Measurements from ENCODE around the gene MYO5C.
A peak's percentile ranks its signal among the peaks of the same experiment; 100 is the strongest.

MYO5C gene

DNA sequence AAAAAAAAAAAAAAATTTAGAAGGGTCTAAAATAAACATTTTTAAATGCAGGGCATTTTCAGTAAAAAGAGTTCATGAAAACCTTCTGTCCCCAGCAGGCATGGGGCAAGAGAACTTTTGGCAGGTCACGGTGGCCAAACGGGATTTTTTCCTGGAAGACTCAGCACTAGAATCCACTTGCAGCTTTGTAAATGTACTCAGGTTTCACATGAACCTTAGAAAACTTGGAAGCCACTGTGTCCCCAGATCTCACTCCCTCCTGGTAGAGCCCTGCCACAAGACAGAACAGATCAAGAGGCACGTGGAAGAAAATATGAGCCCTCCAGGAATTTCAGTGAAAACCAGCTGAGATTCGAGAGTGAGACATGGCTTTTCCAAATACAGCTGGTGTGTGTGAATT lies 102.3 kb downstream of the MYO5C start:
- no peak overlapping the region for H3K4me3 ChIP-seq (ENCODE audit: low read length)
- TF ChIP-seq, protein P1, sequence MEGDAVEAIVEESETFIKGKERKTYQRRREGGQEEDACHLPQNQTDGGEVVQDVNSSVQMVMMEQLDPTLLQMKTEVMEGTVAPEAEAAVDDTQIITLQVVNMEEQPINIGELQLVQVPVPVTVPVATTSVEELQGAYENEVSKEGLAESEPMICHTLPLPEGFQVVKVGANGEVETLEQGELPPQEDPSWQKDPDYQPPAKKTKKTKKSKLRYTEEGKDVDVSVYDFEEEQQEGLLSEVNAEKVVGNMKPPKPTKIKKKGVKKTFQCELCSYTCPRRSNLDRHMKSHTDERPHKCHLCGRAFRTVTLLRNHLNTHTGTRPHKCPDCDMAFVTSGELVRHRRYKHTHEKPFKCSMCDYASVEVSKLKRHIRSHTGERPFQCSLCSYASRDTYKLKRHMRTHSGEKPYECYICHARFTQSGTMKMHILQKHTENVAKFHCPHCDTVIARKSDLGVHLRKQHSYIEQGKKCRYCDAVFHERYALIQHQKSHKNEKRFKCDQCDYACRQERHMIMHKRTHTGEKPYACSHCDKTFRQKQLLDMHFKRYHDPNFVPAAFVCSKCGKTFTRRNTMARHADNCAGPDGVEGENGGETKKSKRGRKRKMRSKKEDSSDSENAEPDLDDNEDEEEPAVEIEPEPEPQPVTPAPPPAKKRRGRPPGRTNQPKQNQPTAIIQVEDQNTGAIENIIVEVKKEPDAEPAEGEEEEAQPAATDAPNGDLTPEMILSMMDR (IDR thresholded peaks at IDR 0.05; ENCODE audit: insufficient read depth, low read depth, low read length, missing control alignments), result no peak
- DNase-seq (ENCODE audit: low read depth), result no peak

DNA sequence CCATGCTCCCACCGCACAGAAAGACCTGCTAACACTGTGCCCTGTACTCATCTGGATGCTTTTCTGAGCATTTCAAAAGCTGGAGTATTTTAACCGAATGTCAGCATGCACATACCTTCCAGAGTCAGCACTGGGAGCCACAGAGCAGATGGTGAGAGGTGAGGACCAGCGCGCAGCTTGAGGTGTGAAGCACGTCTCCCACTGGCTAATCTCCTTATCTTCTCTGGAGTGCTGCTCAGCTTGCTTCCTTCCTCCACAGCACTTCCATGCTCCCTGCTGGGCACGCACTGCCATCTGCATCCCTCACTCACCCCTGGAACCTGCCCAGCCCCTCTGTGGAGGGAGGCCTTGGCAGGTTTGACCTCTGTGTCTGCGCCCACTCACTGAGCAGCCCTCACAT lies 104.4 kb downstream of the MYO5C start, which contains the start of gene GNB5:
GNB5 (minus strand) TSS at position 186 of the 400 bp plus-strand sequence. CDS start 6,716 bp downstream, outside the sequence.
- TF ChIP-seq, protein P1 (IDR thresholded peaks at IDR 0.05; ENCODE audit: insufficient read depth, low read depth, low read length, missing control alignments), result no peak
- no peak for DNase-seq (ENCODE audit: low read depth)
- H3K4me3 ChIP-seq (ENCODE audit: low read length), result no peak within 1 kb of the TSS

DNA sequence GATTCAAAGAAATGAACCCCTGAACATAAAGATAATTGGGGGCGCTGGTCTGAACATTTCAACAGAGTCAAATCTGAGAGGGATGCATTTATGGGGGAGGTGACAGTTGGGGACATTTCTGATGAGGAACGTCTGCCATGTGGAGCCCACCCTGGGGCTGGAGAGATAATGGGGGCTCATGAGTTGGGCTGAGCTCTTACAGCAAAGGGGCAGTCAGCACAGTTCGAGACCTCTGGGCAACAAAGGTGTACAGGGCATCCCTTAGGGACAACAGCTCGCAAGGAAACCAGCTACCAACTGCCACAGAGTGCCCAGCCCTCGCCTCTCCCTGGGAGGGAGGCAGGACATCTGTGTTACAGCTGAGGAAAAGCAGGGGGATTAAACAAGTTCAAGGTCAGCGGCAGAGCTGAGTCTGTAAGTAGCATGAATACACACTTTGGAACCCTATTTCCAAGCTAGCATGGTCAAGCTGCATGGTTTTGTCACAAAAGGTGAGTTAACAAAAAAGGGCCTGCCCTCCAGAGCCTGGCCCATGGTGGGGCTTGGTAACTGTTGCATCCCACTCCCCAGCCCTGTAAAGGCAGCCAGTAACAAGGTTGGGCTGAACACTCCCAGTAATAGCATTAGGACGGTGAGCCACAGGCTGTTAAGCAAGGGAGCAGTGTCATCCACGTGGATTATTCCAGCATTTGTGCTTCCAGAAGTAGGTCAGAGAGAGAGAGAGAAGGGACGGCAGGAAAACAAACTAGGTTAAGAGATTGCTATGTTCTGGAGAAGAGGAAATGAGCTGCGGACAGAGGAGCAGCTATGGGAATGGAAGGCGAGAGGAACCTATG lies 108.7 kb downstream of the MYO5C start:
- H3K4me3 ChIP-seq (ENCODE audit: low read length), result no peak overlapping the region
- no peak for DNase-seq (ENCODE audit: low read depth)
- TF ChIP-seq, protein P1 (IDR thresholded peaks at IDR 0.05; ENCODE audit: insufficient read depth, low read depth, low read length, missing control alignments), result no peak

DNA sequence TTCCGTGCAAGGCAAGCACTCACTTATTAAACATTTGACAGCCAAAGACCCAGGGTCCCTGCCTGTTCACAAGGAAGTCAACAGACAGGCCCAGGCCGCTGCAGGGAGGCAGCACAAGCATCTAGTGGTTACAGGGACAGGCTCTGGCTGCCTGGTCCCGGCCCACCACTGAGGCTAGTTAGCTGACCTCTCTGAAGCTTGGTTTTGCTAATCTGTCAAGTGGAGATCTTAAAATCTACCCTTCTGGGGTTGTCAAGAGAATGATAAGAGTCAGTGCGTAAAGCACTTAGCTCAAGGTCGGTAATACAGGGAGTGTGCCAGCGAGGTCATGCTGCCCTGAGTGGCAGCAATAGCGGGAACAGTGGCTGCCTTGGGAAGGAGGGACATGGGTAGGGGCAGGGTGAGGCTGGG lies 110.4 kb downstream of the MYO5C start:
- no peak for DNase-seq (ENCODE audit: low read depth)
- no peak overlapping the region for H3K4me3 ChIP-seq (ENCODE audit: low read length)
- TF ChIP-seq, protein P1 (IDR thresholded peaks at IDR 0.05; ENCODE audit: insufficient read depth, low read depth, low read length, missing control alignments), result no peak

DNA sequence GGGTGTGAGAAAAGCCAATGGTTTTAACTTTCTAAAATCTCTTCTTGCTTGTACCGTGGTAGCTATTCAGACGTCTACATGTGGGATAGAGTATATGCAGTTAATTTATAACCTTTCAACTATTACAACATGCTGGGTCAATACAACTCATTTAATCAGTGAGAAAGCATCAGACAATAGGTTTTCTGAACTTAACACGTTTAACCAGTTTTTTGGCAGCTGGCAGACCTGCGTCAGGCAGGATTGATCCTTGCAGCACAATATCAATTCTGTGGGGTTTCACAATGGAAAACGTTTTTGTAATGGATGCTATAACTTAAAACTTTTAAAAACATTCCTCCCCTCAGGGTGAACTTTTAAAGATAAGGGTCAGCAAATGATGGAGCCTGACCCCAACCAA lies 110.9 kb downstream of the MYO5C start:
- no peak for DNase-seq (ENCODE audit: low read depth)
- TF ChIP-seq, protein P1 (IDR thresholded peaks at IDR 0.05; ENCODE audit: insufficient read depth, low read depth, low read length, missing control alignments), result no peak

DNA sequence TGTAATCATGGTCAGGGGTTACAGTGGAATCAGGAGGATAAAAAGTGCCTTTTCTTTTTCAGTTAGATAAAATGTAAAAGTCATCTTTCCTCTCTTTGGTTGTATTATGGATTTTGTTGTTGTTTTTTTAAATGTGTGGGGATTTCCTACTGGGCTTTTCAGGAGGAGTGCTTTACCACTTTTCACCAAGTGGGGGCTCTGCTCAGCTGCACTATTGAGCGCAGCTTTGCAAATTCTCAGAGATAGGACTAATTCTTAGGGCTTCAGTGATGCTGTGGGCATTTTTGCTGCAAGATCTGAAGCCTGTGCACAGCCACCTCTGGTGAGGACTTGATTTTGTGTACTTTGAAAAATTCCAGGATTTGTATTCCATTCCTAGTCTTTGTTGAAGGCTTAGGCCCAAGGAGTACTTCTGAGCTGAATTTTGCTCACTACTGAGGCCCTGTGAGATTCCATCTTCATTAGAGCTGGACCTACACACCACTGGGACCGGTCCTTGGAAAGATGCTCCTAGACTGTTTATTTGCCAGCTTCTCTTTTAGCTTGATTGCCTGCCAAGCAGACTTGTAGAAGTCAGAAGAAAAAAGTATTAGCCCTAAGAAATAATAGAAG lies 111.9 kb downstream of the MYO5C start:
- TF ChIP-seq, protein P1 (IDR thresholded peaks at IDR 0.05; ENCODE audit: insufficient read depth, low read depth, low read length, missing control alignments), result peak; percentile 81
- H3K4me3 ChIP-seq (ENCODE audit: low read length), result no peak overlapping the region
- peak; percentile 53 for DNase-seq (ENCODE audit: low read depth)

More for the DNA sequence above, 110.9 kb downstream of the MYO5C start:
- H3K4me3 ChIP-seq (ENCODE audit: low read length), result no peak overlapping the region

All from epithelial cell of esophagus (primary cell).